ENCODE data around the gene RAB33A.
A peak's percentile ranks its signal among the peaks of the same experiment; 100 is the strongest.
"Not testable (repeated sequence)": the region's sequence is repeated elsewhere in the genome, so short reads cannot be mapped to it uniquely, and the experiment has no call there.

Gene RAB33A

DNA sequence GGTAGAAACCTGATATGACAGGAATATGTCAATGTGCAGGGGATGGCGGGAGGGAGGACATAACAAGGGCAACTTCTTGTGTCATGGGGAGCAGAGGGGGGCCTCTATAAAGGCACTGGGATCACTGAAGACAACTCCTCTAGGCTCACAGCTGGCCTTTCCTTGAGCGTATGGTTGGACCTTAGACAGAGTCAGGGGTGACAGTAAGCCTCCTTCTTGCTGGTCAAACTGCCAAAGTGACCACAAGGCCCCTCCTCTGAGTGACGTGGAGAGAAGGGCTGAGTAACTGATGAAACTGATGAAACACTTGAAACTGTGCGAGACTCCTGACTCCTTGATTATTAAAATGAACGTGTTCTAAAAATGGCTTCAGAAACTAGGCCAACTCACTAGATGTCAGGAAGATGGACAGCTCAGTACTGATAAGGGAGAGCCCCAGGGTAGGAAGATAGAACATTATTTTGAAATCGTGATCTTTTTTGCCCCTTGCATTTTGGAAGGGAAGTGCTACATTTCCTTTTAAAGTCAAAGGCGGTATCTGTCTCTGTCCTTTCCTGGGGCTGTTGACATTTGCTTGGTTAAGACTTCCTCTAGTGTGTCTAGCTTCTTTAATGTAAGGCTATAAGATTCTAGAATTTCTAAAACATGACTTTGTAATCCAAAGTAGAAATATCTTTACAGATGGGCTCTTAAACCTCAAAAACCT lies 1.6 kb downstream of the RAB33A start:
- DNase-seq: no peak

DNA sequence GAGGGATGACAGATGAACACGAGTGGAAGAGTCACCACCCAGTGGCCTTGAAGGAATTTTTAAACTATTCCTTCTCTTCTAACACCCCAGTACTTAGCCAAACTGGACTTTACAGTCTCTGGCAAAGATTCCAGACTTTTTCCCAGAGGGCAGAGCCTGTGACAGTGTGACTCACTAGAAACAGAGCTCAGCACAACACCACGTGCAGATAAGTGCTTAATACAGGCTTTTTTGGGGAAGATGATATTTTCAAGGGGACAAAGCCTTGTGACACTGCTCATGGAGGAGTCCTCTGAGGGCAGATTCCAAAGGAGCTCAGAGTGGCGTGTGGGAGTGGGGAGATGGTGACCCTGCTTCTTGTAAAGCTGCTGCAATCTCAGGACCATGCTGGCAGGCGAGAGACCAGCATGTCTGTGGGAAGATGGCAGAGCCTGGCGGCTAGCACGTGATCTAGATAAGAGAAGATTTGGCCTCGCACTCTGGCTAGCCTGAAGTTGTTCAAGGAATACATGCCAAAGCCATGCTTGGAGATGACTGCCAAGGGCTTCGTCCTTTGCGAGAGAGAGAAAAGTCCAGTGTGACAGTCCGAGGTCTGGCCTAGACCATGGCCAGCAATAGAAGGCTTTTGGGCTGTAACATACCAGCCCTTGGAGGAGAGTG lies 2.4 kb downstream of the RAB33A start:
- DNase-seq: no peak

DNA sequence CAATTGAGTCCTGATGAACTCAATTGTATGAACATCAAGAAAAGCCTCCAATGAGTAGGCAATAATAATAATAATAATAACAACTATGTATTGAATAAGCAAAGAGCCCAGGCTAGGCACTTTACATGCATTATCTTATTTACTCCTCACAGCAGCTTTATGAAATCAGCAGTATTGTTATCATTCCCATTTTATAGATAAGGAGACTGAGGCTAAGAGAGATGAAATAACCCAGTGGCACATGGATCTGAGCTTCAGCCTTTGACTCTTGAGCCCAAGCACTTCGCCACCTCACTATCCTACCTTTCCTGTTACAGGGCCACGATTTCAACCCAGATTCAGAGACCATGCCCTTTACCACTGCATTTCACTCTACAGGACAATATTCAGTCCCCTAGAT lies 3.2 kb downstream of the RAB33A start:
- DNase-seq: no peak

DNA sequence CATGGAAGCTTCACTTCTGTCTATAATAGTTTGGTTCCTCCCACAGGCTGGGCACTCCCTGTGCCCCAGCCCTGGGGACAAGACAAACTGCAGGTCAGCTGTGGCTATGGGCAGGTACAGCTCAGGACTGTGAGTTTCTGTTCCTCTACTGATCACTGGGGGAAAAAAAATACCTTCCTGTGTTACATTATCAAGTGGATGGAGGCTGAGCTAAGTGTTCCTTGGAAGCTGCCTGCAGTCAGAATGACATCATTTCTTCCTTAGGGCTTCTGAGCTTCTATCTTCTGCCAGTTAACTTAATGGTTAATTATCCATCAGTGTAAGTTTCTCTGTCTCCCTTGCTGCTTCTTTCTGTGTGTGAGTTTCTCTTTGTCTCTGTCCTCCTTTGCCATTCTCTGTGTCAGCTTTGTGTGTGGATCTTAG lies 4.6 kb downstream of the RAB33A start:
- no peak for DNase-seq

DNA sequence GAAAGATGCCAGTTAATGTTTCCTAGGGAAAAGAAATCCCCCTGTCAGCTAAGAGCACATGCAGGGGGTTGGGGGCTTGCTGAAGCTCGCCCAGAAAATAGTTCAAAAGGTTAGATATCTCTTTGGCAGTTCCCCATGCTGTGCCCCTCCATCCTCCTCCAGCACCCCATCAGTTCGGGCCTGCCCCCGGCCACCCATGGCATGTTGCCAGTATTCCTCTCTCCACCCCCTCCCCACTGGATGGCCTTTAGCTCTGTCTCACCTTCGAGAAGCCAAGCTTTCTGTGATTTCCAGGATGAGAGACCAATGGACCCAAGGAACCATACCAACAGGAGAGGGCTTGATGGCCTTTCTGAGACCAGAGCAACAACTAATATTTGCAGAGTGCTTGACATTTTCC lies 5.2 kb downstream of the RAB33A start:
- DNase-seq: no peak

DNA sequence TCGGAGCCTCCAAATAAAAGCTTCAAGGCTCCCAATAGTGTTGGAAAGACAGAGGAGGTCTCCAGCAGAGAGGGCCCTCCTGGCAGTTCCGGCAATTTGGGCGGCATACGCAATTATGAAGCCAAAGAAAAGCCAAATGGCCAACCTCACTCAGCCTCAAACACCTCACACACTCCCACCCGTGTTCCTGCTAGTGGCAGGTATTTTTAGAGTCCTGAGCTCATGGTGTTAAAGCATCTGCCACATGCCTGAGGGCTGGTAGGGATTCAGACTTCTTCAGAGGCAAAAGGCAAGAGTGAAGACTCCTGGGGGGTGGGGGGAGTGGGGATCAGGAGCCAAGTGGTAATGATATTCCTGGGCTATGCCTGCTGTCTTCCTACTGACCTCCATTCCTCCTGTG lies 7.4 kb downstream of the RAB33A start:
- no peak for DNase-seq

DNA sequence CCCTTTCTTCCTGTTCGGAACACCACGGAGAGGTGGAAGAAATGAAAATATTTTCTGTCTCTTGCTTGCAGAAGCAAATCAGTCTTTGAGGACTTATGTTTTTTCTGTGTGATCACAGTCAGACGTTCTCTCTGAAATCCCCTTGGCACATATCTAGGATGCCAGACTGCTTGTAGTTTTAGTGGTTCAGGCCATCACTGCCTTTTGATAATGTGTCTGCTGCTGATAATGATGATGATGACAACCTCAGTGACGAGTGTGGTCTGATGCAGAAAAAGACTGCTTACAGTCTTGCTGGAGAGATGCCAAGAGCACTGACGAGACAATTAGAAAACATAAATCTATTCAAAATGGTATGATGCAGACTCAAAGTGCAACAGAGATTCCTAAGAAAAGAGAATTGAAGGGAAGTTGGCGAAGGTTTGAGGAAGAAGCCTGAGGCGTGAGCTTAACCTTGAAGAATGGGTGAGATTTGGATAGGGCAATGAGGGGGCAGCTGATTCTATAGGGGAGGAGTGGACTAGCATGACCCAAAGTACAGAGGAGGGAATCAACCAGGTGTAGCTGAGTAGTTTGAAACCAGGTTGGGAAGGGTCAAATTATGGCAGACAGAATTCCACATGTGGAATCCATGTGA lies 7.9 kb downstream of the RAB33A start:
- no peak for DNase-seq

DNA sequence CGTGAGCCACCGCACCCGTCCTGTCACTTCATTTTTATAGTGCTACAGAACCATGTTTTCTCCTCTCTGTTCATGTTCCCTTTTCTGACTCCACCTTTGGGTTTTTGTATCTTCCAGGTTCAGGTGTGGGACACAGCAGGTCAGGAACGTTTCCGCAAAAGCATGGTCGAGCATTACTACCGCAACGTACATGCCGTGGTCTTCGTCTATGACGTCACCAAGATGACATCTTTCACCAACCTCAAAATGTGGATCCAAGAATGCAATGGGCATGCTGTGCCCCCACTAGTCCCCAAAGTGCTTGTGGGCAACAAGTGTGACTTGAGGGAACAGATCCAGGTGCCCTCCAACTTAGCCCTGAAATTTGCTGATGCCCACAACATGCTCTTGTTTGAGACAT lies 12.4 kb downstream of the RAB33A start:
- DNase-seq: no peak

DNA sequence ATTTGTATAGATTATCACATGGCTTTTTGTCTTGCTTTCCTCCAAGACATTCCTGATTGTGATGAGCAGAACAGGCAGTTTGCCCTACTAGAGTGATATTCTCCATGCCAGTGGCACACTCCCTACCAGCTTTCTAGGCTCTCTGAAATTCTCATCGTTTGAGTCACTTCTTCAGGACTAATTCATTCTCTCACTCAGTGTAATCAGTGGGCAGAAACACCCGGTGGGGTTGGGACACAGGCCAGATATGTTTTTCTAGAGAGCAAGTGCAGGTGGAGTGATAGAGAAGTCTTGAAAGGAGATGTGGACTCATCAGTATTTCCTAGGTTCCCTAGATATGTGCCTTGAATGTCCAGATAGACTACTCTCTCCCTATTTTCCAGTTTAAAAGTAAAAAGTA lies 13.1 kb downstream of the RAB33A start:
- no peak for DNase-seq

DNA sequence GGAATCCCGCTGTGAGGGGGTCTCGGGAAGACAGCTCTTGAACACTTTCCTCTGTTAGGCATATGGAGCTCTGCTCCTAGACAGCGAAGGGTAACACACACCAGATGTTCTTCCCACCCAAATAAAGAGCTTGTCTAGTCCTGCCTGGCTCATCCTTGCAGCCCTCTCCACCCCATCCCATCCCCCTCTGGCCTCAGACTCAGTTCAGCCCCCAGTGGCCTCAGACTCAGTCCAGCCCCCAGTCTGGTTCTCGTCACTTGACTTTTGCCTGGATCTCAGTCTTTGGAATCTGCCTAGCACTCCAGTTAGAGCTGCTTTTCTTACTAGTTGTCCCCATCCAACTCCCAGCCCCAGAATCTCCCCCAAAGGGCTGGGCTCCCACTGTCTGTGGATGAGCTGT lies 14.9 kb downstream of the RAB33A start:
- DNase-seq: peak; percentile 55

DNA sequence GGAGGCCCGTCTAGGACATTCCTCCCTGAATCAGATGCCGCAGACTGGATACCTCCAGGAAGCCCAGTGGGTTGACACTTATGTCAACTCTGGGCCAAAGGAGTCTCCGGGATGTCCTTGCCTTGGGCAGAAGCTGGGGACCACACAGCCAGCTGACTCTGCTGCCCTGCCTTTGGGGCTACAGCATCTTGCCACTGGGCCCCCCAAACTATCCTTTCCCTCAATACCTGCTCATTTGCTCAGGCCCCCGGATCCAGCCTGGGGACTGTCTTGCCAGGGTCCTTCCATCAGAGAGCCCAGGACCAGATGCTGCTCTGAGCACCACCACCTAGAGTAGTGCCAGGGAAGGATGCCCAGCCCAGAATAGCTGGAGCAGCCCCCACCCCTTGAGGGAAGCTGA lies 19.0 kb downstream of the RAB33A start:
- DNase-seq: no peak

DNA sequence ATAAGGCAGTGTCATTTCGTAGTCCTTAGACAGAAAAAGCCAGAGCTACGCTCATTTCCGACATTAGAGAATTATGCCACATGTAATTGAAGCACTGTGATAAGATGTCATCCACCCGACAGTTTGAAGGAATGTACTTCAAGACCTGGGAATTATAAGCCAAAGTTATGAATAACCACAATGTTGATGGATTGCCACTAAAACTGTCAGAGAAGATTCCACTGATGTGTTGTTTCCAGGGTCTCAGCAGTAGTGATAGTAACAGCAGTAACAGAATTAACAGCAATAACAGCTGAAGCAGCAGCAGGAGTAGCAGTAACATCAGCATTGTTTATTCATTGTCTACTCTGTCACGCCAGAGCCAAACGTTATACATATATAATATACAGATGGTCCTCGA lies 24.7 kb downstream of the RAB33A start:
- DNase-seq: no peak

DNA sequence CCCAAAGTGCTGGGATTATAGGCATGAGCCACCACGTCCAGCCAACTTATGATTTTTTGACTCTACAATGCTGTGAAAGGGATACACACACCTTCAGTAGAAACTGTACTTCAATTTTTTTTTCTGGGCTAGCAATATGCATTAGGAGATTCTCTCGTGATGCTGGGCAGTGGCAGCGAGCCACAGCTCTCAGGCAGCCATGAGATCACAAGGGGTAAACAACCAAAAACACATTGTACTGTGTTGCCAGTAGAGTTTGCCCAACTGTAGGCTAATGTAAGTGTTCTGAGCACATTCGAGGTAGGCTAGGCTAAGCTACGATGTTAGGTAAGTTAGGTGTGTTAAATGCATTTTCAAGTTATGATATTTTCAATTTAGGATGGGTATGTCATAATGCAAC lies 25.7 kb downstream of the RAB33A start:
- no peak for DNase-seq

DNA sequence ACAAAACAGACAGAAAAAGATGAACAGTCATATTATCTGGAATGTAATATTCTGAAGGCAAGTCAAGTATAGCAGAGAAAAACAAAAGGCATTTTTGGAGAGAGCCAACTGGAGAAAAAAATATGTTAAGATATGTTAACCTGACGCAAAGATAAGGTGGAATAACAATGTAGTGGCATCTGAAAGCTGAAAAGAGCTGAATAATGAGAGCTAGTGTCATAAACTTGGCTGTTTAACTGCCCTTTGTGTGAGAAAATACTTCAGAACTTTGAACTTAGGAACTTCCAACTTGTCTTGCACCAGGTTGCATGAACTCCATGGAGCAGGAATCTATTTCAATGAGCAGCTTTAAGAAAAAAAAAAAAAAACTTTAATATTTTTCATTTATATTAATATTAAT lies 32.9 kb downstream of the RAB33A start:
- no peak for DNase-seq

DNA sequence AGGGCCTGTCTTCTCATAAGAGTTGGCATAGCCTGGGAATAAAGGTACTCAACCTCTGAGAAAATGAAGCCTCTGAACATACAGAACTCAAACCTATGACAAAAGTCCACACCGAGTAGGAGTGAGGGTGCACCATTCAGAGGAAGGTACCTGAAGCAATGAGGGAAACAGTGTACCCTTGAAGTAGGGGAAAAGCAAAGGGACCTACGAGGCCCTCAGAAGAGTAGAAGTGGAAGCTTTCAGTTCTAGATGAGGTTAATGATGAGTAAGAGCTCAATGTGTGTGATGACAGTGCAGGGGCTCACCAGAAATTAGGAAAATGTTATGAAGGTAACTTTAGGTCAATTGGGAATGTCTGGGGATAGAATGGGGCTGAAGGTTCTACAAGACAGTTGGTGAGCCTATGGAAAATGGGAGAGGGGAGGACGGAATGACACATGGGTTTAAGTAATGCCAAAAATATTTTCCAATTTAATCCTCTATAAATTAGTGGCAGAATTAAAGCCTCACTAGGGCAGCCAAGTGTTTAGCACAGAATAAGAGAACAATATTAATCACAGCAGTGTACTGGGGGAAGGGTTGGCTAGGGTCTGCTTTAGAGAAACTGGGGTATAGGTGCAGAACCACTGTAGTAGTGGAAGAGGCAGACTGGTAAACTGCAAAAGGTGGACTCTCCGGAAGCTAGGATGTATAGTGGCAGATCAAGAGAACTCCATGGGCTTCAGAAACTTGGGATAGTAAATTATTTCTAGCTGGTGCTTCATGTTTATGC lies 39.8 kb downstream of the RAB33A start:
- no peak for DNase-seq

DNA sequence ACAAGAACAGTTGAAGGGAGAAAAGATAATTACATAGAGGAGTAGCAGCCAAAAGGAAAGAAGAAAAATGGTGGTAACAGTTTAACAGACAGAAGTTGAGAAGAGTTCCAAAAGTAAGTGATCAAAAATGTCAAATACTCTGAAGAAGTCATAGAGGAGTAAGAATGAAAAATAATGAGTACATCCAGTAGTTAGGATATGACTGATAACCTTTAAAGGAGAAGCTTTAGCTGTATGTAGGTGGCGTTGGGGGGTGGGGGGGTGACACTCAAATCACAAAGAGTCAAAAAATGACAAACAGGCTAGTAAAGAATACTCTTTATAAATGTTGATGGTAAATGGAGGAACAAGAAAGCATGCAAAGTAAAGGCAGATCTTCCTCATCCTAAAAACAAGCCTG lies 40.6 kb downstream of the RAB33A start:
- DNase-seq: no peak

DNA sequence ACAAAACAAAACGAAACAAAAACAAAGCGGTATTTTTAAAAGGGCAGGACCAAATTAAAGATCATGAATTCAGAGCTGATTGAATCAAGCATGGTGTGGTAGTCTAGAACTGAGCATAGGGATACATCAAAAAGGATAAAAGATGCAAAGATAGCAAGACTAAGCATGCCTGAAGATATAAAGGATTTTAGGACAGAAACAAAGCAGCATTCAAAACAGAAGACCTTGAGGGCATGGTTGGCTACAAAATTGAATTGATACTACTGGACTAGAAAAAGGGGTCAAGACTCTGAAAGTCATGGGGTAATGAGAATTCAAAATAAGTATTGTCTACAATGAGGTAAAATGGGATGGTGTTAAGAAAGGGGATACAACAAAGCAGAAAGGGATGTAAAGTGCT lies 41.6 kb downstream of the RAB33A start:
- DNase-seq: no peak

DNA sequence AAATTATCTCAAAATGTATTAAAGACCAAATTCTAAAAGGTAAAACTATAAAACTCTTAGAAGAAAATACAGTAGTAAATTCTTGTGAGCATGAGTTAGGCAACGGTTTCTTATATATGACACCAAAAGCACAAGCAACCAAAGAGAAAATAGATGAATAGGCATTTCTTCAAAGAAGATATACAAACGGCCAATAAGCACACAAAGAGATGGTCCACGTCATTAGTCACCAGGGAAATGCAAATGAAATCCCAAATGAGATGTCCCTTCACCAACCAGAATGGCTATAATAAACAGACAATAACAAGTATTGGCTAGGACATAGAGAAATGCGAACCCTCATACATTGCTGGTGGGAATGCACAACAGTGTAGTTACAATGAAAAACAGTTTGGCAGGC lies 44.6 kb downstream of the RAB33A start:
- no peak for DNase-seq

DNA sequence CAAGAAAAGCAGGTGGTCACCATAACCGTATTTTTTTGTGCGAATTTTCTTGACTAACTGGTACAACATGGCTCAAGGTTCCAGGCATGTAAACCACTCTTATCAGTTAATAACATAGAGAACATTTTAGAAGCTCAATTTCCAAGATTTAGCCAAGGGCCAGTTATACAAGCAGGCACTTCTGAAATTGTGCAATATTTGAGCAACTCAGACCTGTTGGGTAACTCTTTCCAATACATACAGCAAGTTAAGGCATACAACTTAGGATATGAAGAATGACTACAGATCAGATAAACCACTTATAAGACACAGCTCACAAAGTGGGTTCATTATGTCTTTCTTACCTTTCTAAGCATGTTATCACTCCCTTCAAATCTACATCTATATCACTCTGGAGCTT lies 53.0 kb downstream of the RAB33A start:
- no peak for DNase-seq

DNA sequence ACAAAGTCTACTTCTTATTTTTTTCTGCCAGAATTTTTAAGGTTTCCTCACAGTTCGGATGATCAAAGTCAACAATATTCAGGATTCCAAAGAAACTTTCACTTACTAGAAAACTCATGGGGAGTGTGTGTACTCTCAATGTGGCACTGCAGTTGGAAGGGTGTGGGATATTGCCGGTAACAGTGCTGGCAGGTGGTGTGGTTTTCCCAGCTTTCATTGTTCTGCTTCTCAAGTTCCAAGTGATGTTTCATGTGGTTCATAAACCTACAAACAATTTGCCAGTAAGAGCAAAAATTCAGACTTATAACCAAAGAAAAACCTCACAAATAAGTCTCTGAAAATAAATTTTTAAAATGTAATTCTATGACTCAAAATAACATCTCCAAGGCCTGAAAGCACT lies 57.1 kb downstream of the RAB33A start:
- peak; percentile 2 for DNase-seq

DNA sequence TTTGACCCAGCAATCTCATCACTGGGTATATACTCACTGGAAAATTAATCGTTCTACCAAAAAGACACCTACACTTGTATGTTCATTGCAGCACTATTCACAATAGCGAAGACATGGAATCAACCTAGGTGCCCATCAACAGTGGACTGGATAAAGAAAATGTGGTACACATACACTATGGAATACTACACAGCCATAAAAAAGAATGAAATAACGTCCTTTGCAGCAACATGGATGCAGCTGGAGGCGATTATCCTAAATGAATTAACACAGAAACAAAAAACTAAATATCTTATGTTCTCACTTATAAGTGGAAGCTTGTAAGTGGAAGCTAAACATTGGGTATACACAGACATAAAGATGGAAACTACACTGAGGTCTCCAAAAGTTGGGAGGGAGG lies 59.4 kb downstream of the RAB33A start:
- not testable (repeated sequence) for DNase-seq

Measured in NCI-H2171 treated with DMSO at 0.1 percent for 48 hours (cell line).